ENCODE measurements around the gene KIF20B.

KIF20B gene

GRCh38 chr10:89701242-89702120, at the start of gene KIF20B:
Gene KIF20B (plus strand): TSS chr10:89701590. CDS start chr10:89705295, 3,705 bp downstream.
- peak within 1 kb of the TSS; percentile 73 to 89 (median 81) for H3K4me3 ChIP-seq
- peaks cover 20 to 52% (median 42%) of the 10 kb centered on the region in 10 experiments; a peak in 19 of 20 replicates for H3K4me1 ChIP-seq
- peak within 1 kb of the TSS; percentile 22 to 91 (median 80); a peak in 21 of 22 replicates for H3K27ac ChIP-seq
- no peaks in the 10 kb centered on the region for H3K27me3 ChIP-seq
- H3K9ac ChIP-seq: peak within 1 kb of the TSS; percentile 71 to 90 (median 82)
- H3K4me2 ChIP-seq: peak within 1 kb of the TSS; percentile 79 to 94 (median 92)
- H3K9me3 ChIP-seq (replicated peaks in 1 of 11): no peaks in the 10 kb centered on the region
- H4K20me1 ChIP-seq: peaks cover 0 to 12% (median 5%) of the 10 kb centered on the region in 11 experiments; a peak in 9 of 22 replicates
- peaks cover 0 to 23% (median 13%) of the 10 kb centered on the region in 11 experiments; a peak in 10 of 22 replicates for H3K36me3 ChIP-seq
- no peak for TF ChIP-seq Cebpa-rat (IDR thresholded peaks at IDR 0.05)

- Histone ChIP-seq H3K9ac (no peak overlapping the region), H4K20me1 (no peaks in the 10 kb centered on the region), H3K4me1 (peaks cover 22 to 43% (median 26%) of the 10 kb centered on the region in 10 experiments; a peak in 19 of 20 replicates), H3K36me3 (no peaks in the 10 kb centered on the region), H3K4me2 (peak overlapping the region in 10 of 11 experiments; percentile 4 to 55 (median 25); a peak in 12 of 22 replicates), H3K4me3 (no peak overlapping the region), H3K9me3 (replicated peaks in 1 of 11) (peaks cover 7 to 28% (median 22%) of the 10 kb centered on the region in 11 experiments; a peak in 20 of 22 replicates), H3K27ac (no peak overlapping the region), H3K27me3 (no peaks in the 10 kb centered on the region)
- no peak for TF ChIP-seq Cebpa-rat (IDR thresholded peaks at IDR 0.05)
Observed at GRCh38 chr10:89651916-89652573, 49.3 kb upstream of the KIF20B start.

GRCh38 chr10:89652806-89653370, 48.5 kb upstream of the KIF20B start:
- Histone ChIP-seq H3K27me3 (no peaks in the 10 kb centered on the region), H3K9ac (no peak overlapping the region), H3K4me2 (peak overlapping the region; percentile 19 to 66 (median 48); a peak in 17 of 22 replicates), H3K9me3 (replicated peaks in 1 of 11) (peaks cover 7 to 28% (median 22%) of the 10 kb centered on the region in 11 experiments; a peak in 20 of 22 replicates), H3K36me3 (no peaks in the 10 kb centered on the region), H3K4me3 (no peak overlapping the region), H4K20me1 (no peaks in the 10 kb centered on the region), H3K4me1 (peaks cover 21 to 42% (median 26%) of the 10 kb centered on the region in 10 experiments; a peak in 19 of 20 replicates), H3K27ac (no peak overlapping the region)
- no peak for TF ChIP-seq Cebpa-rat (IDR thresholded peaks at IDR 0.05)

GRCh38 chr10:89653410-89653869, 48.0 kb upstream of the KIF20B start:
- H3K4me2 ChIP-seq: peak overlapping the region; percentile 18 to 66 (median 39); a peak in 20 of 22 replicates
- H3K4me3 ChIP-seq: no peak overlapping the region
- TF ChIP-seq Cebpa-rat (IDR thresholded peaks at IDR 0.05): no peak
- H3K4me1 ChIP-seq: peaks cover 21 to 45% (median 26%) of the 10 kb centered on the region in 10 experiments; a peak in 19 of 20 replicates
- no peak overlapping the region for H3K27ac ChIP-seq
- no peaks in the 10 kb centered on the region for H3K27me3 ChIP-seq
- H3K36me3 ChIP-seq: no peaks in the 10 kb centered on the region
- no peaks in the 10 kb centered on the region for H4K20me1 ChIP-seq
- H3K9ac ChIP-seq: no peak overlapping the region
- peaks cover 7 to 28% (median 22%) of the 10 kb centered on the region in 11 experiments; a peak in 20 of 22 replicates for H3K9me3 ChIP-seq (replicated peaks in 1 of 11)

- no peak overlapping the region for H3K27ac ChIP-seq
- H3K9ac ChIP-seq: no peak overlapping the region
- H4K20me1 ChIP-seq: no peaks in the 10 kb centered on the region
- H3K36me3 ChIP-seq: no peaks in the 10 kb centered on the region
- H3K4me1 ChIP-seq: peaks cover 21 to 48% (median 26%) of the 10 kb centered on the region in 10 experiments; a peak in 19 of 20 replicates
- H3K9me3 ChIP-seq (replicated peaks in 1 of 11): peaks cover 7 to 24% (median 22%) of the 10 kb centered on the region in 11 experiments; a peak in 20 of 22 replicates
- no peak for TF ChIP-seq Cebpa-rat (IDR thresholded peaks at IDR 0.05)
- peak overlapping the region in 2 of 11 experiments; percentile 7 to 44; a peak in 3 of 22 replicates for H3K4me2 ChIP-seq
- H3K4me3 ChIP-seq: no peak overlapping the region
- no peaks in the 10 kb centered on the region for H3K27me3 ChIP-seq
Observed at GRCh38 chr10:89655722-89656121, 45.7 kb upstream of the KIF20B start.

- H4K20me1 ChIP-seq: no peaks in the 10 kb centered on the region
- H3K4me3 ChIP-seq: no peak overlapping the region
- no peak overlapping the region for H3K4me2 ChIP-seq
- H3K36me3 ChIP-seq: no peaks in the 10 kb centered on the region
- H3K4me1 ChIP-seq: peaks cover 13 to 38% (median 16%) of the 10 kb centered on the region in 10 experiments; a peak in 19 of 20 replicates
- no peak for TF ChIP-seq Cebpa-rat (IDR thresholded peaks at IDR 0.05)
- H3K27me3 ChIP-seq: no peaks in the 10 kb centered on the region
- H3K9ac ChIP-seq: no peak overlapping the region
- H3K9me3 ChIP-seq (replicated peaks in 1 of 11): peaks cover 7 to 24% (median 22%) of the 10 kb centered on the region in 11 experiments; a peak in 20 of 22 replicates
- no peak overlapping the region for H3K27ac ChIP-seq
Observed at GRCh38 chr10:89657302-89657701, 44.1 kb upstream of the KIF20B start.

- no peaks in the 10 kb centered on the region for H3K27me3 ChIP-seq
- no peak overlapping the region for H3K27ac ChIP-seq
- no peak overlapping the region for H3K9ac ChIP-seq
- peaks cover 0 to 20% (median 0%) of the 10 kb centered on the region in 10 experiments; a peak in 3 of 20 replicates for H3K4me1 ChIP-seq
- TF ChIP-seq Cebpa-rat (IDR thresholded peaks at IDR 0.05): no peak
- H3K4me3 ChIP-seq: no peak overlapping the region
- H3K36me3 ChIP-seq: no peaks in the 10 kb centered on the region
- no peaks in the 10 kb centered on the region for H4K20me1 ChIP-seq
- no peak overlapping the region for H3K4me2 ChIP-seq
- H3K9me3 ChIP-seq (replicated peaks in 1 of 11): peaks cover 3 to 23% (median 20%) of the 10 kb centered on the region in 11 experiments; a peak in 20 of 22 replicates
Observed at GRCh38 chr10:89659143-89660131, 42.0 kb upstream of the KIF20B start.

- Histone ChIP-seq H3K9ac (no peak overlapping the region), H3K4me1 (peaks cover 0 to 6% (median 0%) of the 10 kb centered on the region in 10 experiments; a peak in 1 of 20 replicates), H3K36me3 (no peaks in the 10 kb centered on the region), H3K27me3 (no peaks in the 10 kb centered on the region), H4K20me1 (no peaks in the 10 kb centered on the region), H3K4me2 (no peak overlapping the region), H3K27ac (no peak overlapping the region), H3K4me3 (no peak overlapping the region), H3K9me3 (replicated peaks in 1 of 11) (no peaks in the 10 kb centered on the region)
- TF ChIP-seq Cebpa-rat (IDR thresholded peaks at IDR 0.05): no peak
Observed at GRCh38 chr10:89662596-89662995, 38.8 kb upstream of the KIF20B start.
